ENCODE data around the gene RHBDD3. TPM values are rescaled to one million over a fixed set of nuclear protein-coding genes. Genes with fewer than 3 reads are reported as not detected.

The RHBDD3 gene
- total and polyA plus RNA-seq, 12 donors = 12.2 to 103 (median 45.0) TPM

DNA sequence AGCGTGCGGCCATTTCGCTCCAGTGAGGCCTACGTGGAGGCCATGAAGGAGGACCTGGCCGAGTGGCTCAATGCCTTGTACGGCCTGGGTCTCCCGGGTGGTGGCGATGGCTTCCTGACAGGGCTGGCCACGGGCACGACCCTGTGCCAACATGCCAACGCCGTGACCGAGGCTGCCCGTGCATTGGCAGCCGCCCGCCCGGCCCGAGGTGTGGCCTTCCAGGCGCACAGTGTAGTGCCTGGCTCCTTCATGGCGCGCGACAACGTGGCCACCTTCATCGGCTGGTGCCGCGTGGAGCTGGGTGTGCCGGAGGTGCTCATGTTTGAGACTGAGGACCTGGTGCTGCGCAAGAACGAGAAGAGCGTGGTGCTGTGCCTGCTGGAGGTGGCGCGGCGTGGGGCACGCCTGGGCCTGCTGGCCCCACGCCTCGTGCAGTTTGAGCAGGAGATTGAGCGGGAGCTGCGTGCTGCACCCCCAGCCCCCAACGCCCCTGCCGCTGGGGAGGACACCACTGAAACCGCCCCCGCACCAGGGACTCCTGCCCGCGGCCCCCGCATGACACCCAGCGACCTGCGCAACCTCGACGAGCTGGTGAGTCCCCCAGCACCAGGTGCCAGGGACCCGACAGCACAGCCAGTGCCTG is 40.5 kb upstream of the RHBDD3 start:
- WGBS, 4 donors = 56 to 83% (median 75%) methylated on average over 15 to 50 of the region's 50 CpGs
- H3K4me1 ChIP-seq (replicated peaks in 1 of 2) = peaks cover 42 to 62% of the 10 kb centered on the region in 2 donors

GRCh38 chr22:29307596-29308147 is 39.9 kb upstream of the RHBDD3 start:
- H3K4me1 ChIP-seq (replicated peaks in 1 of 2) = peaks cover 48 to 67% of the 10 kb centered on the region in 2 donors
- no peak for TF ChIP-seq POLR2A (IDR thresholded peaks at IDR 0.05)
- TF ChIP-seq CTCF (IDR thresholded peaks at IDR 0.05) = peak in 1 of 6 experiments; percentile 1
- intact Hi-C loops (cut with DNase I) = no loop called here
- H3K9me3 ChIP-seq (replicated peaks in 1 of 3) = no peaks in the 10 kb centered on the region
- H3K27ac ChIP-seq = peak overlapping the region; percentile 43 to 93 (median 76)
- peak in 1 of 7 donors; percentile 49 for DNase-seq
- 47 to 82% (median 70%) methylated on average over 5 to 20 of the region's 20 CpGs for WGBS, 4 donors
- H3K27me3 ChIP-seq = no peaks in the 10 kb centered on the region
- H3K4me3 ChIP-seq = peak overlapping the region; percentile 3 to 93 (median 37)
- H3K36me3 ChIP-seq (replicated peaks in 1 of 2) = no peaks in the 10 kb centered on the region

More for the DNA sequence above, 40.5 kb upstream of the RHBDD3 start:
- Histone ChIP-seq H3K36me3 (replicated peaks in 1 of 2) (no peaks in the 10 kb centered on the region), H3K27me3 (no peaks in the 10 kb centered on the region), H3K27ac (peak overlapping the region in 3 of 5 donors; percentile 70 to 80 (median 76)), H3K4me3 (peak overlapping the region in 1 of 4 donors; percentile 93), H3K9me3 (replicated peaks in 1 of 3) (no peaks in the 10 kb centered on the region)
- intact Hi-C loops (cut with DNase I) = no loop called here
- no peak for TF ChIP-seq POLR2A (IDR thresholded peaks at IDR 0.05)
- TF ChIP-seq CTCF (IDR thresholded peaks at IDR 0.05) = no peak
- peak in 5 of 7 donors; percentile 29 to 43 (median 41) for DNase-seq

- Histone ChIP-seq H3K27ac (peak overlapping the region; percentile 43 to 93 (median 76)), H3K4me3 (peak overlapping the region; percentile 3 to 93 (median 37)), H3K27me3 (no peaks in the 10 kb centered on the region), H3K9me3 (replicated peaks in 1 of 3) (no peaks in the 10 kb centered on the region), H3K4me1 (replicated peaks in 1 of 2) (peaks cover 54 to 72% of the 10 kb centered on the region in 2 donors), H3K36me3 (replicated peaks in 1 of 2) (no peaks in the 10 kb centered on the region)
- 0 to 10% (median 6%) methylated on average over 1 to 83 of the region's 83 CpGs for WGBS, 4 donors
- DNase-seq = peak; percentile 76 to 87 (median 84)
- intact Hi-C loops (cut with DNase I) = no loop called here
- TF ChIP-seq CTCF (IDR thresholded peaks at IDR 0.05) = peak in 1 of 6 experiments; percentile 8
- TF ChIP-seq POLR2A (IDR thresholded peaks at IDR 0.05) = peak; percentile 34 to 60
These were observed 39.2 kb upstream of the RHBDD3 start for GRCh38 chr22:29306835-29307595.
